SK-N-SH (cell line): ENCODE measurements around the gene TNNT3.

Experiments
- CTCF ChIP-seq: fragments of 200-600 bp; sonication (generic); IDR thresholded peaks from 2 replicates; pipeline ENCODE4 v1.6.1; 2017; ENCODE audit warnings: antibody characterized with exemption, mild to moderate bottlenecking, moderate library complexity
- FOXM1 ChIP-seq: IDR thresholded peaks from 2 replicates; pipeline ENCODE4 v1.4.0; 2012; ENCODE audit warnings: low read depth, mild to moderate bottlenecking
- MEF2A ChIP-seq: IDR thresholded peaks from 2 replicates; pipeline ENCODE4 v1.4.0; 2012; ENCODE audit warnings: low read depth, borderline replicate concordance
- POLR2AphosphoS5 ChIP-seq: IDR thresholded peaks from 2 replicates; pipeline ENCODE4 v1.6.1; 2012; ENCODE audit warnings: low read depth, low read length
- REST ChIP-seq: IDR thresholded peaks from 2 replicates; pipeline ENCODE4 v1.6.1; 2012; ENCODE audit warnings: mild to moderate bottlenecking, low read depth, low read length, moderate library complexity
- TAF1 ChIP-seq: IDR thresholded peaks from 2 replicates; pipeline ENCODE4 v1.6.1; 2012; ENCODE audit warnings: low read depth, mild to moderate bottlenecking, low read length, moderate library complexity, borderline replicate concordance

- no peak for TF ChIP-seq TAF1
- no peak for TF ChIP-seq POLR2AphosphoS5
- TF ChIP-seq CTCF = no peak
- no peak for TF ChIP-seq REST
- no peak for TF ChIP-seq MEF2A
- no peak for TF ChIP-seq FOXM1
Measured at GRCh38 chr11:1964955-1965354, 45.5 kb downstream of the TNNT3 start.
